ENCODE data around the gene SLC22A13.
"Not testable (repeated sequence)": the region's sequence is repeated elsewhere in the genome, so short reads cannot be mapped to it uniquely, and the experiment has no call there.

The SLC22A13 gene

DNA sequence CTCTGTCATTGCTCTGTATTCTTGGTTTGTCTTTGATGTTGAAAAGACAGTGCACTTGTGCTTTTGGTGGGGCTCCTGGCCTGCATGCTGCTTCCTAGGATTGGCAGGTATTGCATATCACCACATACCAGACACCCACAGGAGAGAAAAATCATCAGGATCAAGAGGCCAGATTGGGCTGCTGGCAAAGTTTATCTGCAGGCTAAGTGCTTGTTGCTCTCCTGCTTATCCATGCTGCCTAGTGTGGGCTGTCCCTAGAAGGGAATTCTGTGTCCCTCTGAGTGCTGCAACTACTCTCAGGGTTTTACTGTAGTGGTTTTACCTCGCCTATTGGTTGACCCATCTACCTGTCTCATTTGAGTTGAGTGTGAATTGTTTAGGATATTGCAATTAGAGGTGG is 833 bp upstream of the SLC22A13 start:
- no peak for DNase-seq

DNA sequence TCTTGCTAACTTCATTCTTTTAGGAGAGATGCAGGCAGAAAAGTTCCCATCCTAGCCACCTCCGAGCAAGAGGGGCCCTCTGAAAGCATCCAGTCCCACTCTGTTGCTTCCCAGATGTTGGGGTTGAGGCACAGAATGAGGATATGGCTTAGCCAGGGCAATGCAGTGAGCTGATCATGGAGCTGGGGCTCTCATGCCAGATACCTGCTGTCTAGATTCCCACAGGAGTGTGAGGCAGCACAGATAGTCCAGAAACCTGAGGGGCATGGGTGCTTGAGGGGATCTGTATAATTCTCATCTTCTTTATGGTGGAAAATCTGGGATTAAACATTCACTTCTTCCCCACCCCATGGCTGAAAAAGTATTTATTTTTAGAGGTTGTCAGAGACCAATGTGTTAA is 1.2 kb downstream of the SLC22A13 start:
- no peak for DNase-seq

DNA sequence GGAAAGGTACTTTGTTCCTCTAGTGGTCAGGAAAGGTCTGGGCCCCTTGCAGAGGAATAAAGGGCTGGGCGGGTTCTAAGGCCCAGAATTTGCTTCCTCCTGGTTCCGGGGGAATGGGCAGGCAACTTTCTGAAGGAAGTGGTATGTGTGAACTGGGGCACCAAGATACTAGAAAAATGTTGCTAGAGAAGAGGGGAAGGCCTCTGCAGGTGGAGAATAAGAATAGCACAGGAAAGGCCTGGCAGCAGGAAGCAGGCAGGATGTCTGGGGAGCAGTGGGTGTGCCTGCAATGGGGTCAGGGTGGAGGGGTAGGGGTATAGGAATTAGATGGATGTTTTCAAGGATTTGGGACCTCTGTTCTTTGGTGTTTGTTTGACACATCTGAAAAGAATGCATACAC is 2.0 kb downstream of the SLC22A13 start:
- DNase-seq: no peak

DNA sequence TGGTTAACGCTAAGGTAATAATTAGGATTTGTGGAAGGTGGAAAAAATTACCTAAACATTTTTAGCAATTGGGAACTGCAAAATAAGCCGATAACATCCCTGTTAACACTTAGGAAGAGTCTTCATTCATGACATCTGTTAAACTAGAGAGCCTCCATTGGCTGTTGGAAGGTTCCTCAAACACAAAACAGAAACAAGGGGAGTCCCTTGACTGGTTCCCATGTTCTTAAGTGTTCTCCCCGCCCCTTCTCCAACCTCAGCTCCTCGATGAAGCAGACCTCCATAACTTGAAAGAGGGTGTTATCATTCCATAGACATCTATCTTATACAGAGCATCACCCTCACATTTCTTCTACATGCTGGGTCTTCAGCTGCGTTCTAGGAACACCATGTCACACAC is 2.5 kb downstream of the SLC22A13 start:
- DNase-seq: no peak

DNA sequence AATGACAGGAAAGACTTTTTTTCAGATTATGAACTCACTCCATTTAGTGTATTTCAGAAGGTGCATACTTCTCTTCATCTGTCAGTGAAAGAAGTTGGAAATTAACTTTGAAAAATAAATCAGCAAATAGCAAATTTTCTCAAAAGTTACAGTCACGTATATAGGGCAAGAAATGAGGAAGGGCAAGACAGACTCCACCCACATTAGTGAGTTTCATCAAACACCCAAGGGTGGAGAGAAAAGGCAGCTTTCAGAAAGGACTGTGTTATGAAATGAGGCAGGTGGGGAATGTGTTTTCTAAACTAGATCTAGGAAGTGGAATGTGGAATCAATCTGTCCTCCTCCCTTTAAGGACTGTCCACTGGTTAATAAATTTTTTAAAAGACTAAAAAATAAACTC is 2.9 kb downstream of the SLC22A13 start:
- no peak for DNase-seq

DNA sequence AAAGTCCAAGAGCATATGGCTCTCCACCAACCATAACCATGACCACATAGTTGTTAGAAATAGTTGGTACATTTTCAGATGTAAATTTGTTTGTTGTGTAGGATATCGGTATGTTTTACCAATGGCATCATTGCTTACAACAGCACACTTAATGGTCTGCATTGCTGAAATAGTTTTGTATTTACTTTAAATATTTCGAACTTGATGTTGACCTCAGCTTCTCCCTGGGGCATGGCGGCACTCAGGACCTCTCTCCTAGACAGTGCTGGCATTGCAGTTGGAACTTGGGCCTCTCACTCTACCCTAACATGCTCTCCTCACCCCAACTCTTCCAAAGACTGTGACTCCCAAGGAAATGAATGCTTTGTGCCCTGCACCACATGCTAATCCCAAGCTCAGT is 5.0 kb downstream of the SLC22A13 start:
- no peak for DNase-seq

DNA sequence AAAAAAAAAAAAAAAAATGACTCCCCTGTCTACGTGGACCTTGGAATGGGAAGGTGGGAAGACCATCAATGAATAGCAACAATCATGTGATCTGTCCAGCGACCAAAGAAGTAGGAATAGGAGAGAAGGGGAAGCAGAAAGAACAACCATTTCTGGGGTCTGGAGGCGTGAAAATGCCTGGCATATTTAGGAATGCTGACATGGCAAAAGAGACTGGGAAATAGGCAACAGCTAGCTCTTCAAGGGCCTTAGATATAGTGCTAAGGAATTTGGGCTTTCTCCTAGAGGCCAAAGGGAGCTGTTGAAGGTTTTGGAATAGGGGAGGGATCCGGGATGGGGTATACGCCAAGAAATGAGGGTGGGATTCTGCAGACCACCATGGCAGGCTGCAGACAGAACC is 5.9 kb downstream of the SLC22A13 start:
- no peak for DNase-seq

DNA sequence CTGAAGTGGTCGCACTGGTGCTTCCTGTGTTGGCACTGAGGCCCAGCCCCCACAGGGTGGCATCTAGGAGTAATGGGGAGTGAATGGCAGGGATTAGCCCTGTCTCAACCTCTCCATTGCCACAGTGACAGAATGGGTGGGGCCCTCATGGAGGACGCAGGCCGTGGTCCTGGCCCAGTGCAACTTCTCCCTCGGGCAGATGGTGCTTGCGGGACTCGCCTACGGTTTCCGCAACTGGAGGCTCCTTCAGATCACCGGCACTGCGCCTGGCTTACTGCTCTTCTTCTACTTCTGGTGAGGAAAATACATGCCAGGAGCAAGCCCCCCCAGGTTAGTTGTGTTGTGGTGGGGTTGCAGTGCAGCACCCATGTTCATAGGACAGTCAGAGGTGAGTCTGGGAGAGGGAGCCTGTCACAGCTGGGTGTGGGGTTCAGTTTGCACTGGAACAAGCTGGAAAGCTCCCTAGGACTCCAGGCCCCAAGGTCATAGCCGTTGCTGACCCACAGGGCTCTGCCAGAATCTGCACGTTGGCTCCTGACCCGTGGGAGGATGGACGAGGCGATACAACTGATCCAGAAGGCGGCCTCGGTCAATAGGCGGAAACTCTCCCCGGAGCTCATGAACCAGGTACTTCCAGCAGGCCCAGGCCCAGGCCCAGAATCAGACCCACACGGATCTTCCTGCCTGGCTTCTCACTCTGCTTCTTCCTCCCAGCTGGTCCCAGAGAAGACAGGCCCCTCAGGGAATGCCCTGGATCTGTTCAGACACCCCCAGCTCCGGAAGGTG is 9.4 kb downstream of the SLC22A13 start:
- DNase-seq: no peak

DNA sequence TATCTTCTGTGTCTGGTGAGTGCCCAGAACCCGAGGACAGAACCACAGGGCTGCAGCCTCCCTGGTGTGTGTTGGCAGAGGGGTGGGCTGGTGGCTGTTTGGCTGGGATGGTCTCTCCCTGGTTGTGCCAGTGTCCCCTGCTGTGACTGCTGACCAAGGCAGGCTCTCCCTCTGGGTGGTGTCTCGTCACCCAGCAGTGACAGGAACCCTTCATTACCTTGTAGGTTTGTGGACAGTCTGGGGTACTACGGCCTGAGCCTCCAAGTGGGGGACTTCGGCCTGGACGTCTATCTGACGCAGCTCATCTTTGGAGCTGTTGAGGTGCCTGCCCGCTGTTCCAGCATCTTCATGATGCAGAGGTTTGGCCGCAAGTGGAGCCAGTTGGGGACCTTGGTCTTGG is 10.0 kb downstream of the SLC22A13 start:
- no peak for DNase-seq

DNA sequence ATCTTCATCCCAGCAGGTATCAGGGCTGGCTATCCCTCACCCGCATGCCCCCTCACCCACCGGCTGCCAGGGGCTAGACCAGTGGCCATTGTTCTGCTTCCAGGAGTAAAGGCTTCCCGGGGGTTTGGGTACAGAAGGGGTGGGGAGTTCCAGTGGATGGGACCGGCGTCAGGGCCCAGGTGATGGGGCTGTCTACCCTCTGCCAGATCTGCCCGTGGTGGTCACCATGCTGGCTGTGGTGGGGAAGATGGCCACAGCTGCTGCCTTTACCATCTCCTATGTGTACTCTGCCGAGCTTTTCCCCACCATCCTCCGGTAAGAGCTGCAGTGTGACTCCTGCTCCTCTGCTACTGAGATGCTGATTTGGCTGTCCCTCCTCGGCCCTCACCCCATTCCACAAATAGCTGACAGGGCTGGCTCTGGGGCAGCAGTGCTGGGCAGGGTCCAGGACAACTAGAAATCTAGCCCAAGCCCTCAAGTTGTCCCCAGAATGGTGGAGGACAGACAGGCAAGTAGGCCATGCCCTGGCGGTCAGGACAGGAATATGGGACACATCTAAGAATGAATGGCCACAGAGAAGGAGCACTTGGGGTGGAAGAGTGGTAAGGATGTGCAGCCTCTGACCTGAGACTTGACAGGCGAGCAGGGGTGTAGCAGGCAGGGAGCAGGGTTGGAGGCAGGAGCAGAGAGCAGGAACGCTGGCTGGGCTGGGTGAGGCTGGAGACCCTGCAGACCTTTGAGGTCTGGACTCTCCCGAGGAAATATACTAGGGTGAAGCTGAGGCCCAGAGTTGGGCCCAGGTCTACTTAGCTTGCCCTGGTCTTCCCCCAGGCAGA is 10.7 kb downstream of the SLC22A13 start:
- no peak for DNase-seq

DNA sequence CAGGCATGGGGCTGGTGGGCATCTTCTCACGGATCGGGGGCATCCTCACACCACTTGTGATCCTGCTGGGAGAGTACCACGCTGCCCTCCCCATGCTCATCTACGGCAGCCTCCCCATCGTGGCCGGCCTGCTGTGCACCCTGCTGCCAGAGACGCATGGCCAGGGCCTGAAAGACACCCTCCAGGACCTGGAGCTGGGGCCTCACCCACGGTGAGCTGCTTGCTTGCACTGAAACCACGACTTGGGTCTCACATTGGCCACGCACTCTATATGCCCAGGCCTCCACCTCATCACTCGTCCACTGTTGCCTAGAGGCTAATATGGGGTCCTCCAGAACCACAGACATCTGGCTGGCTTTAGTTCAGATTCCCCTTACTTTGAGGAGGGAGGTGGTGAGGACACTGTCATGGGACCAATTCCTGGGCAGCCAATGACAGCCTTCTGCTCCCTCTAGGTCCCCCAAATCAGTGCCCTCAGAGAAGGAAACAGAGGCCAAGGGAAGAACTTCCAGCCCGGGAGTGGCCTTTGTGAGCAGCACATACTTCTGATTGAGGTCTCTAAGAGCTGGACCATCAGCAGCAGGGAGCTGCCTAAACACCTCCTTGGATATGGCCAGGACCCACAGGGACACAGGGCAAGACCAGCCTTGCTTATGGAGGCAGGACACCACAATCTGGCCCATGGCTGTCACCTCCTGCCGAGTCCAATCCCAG is 11.5 kb downstream of the SLC22A13 start:
- DNase-seq: no peak

DNA sequence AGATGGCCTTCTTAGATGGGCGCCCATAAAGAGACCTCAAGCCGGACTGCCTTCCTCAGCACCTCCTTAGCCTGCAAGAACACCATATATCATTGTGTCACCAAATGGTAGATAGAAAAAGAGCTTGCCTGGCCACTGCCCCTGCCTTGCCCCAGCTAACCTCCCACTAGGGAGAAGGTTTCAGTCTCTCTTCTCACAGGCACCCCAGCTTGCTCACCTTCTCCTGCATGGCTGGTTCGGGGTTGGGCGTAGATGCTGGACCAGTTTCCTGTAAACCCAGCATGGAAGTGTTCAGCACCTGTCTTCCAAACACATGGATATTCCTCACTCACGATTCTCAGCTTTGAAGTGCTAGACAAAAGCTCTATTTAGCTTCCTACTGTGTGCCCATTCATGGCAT is 13.2 kb downstream of the SLC22A13 start:
- DNase-seq: no peak

DNA sequence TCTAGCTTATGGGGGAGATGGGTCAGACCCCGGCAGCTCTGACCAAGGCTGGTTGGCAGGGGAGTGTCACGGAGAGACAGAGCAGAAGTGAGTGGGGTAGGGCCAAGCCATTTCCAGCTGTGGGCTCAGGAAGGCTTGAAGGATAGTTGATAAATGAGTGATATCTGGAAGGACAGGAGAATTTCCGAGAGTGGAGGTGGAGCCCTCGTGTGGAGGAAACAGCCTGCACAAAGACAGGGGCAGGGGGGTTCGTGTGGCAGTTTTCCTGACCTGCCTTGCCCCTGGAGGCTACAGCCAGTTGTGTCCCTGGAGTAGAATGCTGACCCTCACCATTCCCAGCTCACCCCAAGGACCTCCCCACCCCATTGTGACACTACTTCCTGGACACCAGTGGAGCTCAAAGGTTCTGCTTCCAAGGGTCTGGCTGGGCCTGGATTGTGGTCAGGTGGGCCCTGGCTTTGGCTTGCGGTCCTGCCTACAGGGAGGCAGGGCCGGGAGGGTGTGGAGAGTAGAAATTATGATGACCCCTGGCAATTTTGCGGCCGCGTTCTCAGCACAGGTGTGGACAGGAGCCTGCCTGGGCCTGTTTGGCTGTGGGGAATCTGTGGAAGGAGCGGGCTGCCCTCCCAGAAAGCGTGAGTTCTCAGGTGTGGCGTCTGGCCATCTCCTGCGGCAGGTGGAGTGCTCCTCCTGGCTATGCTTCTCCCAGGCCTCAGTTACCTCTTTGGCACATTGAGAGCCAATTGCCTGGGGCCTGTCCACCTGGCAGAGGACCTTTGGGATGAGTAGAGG is 16.5 kb downstream of the SLC22A13 start, which contains the start of gene SLC22A14:
Gene SLC22A14, plus strand, starts transcription at position 400 of the 792 bp plus-strand sequence. CDS start 23,733 bp downstream, outside the sequence.
- DNase-seq: no peak

DNA sequence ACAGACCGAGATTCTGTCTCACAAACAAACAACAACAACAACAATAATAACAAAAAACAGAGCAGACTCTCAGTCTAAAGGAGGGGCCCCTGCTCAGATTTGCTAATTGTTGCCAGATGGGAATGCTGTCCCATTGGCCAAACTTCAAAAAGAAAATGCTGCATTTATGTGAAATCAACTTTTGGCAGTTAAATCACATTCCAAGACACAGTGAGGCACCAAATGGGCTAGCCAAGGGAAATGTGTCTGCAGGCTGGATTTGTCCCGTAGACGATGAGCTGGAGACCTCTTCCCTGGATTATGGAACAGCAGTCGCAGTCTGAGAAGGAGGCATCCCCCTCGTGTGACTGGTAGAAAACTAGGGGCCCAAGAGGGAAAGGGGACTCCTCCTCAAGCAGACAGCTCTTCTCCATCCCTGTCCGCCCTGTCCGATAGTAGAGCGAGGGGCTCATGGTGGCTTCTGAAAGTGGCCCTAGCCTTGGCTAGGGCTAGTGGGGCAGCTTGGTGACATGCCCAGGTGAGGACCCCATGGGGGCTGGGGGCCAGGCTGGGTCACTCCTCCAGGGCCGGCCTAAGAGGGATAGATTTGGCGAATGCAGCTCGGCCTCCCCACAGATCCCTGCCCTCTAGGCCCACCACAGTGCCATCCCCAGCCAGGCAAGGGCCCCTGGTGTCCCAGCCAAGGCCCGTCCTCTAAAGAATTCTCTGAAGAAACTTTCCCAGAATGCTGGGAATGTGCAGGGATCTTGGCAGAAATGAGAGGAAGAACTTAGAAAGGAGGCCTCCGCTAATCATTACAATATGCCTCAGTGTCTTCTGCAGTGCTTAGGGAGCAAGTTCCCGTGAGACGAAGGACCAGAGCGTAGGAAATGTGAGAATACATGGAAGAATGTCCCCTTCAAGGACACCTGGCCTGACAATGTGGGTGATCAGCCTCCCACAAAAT is 18.5 kb downstream of the SLC22A13 start:
- no peak for DNase-seq

DNA sequence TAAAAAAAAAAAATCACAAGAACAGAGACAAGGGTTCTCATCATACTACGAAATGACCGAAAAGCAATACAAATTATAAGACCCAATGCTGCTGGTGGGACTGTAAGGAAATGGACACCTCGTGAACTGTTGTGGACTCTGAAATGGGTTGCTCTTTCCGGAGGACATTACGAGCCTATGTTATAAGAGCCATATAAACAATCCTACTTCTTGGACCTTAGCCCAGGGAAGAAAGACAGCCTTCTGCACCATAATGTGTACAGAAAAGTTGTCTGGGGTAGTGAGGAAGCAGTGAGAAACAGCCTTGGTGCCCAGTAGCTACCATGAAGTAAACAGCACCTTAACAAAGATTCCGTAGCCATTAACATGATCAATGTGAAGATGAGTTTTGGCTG is 19.1 kb downstream of the SLC22A13 start:
- no peak for DNase-seq

DNA sequence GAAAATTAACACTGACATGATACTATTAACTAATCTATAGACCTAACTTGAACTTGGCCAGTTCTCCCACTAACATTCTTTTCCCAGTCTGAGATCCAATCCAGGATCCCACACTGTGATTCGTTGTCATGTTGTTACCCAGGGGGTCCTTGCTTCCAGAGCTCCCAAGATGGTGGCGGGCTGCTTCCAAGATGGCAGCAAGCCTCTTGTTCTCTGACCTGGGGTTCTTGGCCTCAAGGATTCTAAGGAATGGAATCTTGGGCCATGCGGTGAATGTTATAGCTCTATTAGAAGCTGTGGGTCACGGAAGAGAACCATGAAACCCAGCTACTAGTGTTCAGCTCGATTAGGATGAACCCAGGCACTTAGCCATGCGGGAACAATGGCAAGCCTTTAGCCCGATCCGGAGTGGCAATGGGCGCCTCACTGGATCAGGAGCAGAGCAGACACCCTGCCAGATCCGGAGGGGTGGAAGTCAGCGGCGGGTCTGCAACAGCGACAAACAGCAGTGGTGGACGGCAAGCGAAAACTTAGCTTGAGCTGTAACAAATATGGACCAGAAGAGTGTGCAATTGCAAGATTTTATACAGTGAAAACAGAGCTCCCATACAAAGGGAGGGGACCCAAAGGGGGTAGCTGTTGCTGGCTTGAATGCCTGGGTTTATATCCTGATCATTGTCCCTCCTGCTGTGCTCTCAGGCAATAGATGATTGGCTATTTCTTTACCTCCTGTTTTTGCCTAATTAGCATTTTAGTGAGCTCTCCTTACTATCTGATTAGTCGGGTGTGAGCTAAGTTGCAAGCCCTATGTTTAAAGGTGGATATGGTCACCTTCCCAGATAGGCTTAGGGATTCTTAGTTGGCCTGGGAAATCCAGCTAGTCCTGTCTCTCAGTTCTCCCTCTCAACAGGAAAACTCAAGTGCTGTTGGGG is 23.9 kb downstream of the SLC22A13 start:
- not testable (repeated sequence) for DNase-seq

DNA sequence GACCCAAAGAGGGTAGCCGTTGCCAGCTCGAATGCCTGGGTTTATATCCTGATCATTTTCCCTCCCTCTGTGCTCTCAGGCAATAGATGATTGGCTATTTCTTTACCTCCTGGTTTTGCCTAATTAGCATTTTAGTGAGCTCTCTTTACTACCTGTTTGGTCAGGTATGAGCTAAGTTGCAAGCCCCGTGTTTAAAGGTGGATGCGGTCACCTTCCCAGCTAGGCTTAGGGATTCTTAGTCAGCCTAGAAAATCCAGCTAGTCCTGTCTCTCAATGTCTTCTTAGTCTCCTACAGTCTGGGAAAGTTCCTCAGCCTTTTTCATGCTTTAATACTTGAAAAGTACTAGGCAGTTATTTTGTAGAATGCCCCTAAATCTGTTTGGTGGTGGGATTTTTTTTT is 31.4 kb downstream of the SLC22A13 start:
- not testable (repeated sequence) for DNase-seq

DNA sequence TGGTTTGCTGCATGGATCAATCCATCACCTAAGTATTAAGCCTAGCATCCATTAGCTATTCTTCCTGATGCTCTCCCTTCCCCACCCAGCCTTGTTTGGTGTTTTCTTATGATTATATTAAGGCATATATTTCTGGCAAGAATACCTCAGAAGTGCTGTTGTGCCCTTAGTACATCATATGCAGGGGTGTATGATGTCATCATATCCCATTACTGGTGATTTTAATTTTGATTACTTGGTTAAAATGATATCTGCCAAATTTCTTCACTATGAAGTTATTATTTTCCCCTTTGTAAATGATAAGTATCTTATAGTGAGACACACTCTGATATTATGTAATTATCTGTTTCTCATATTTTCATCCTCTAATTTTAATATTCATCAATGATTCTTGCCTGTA is 31.9 kb downstream of the SLC22A13 start:
- DNase-seq: no peak

DNA sequence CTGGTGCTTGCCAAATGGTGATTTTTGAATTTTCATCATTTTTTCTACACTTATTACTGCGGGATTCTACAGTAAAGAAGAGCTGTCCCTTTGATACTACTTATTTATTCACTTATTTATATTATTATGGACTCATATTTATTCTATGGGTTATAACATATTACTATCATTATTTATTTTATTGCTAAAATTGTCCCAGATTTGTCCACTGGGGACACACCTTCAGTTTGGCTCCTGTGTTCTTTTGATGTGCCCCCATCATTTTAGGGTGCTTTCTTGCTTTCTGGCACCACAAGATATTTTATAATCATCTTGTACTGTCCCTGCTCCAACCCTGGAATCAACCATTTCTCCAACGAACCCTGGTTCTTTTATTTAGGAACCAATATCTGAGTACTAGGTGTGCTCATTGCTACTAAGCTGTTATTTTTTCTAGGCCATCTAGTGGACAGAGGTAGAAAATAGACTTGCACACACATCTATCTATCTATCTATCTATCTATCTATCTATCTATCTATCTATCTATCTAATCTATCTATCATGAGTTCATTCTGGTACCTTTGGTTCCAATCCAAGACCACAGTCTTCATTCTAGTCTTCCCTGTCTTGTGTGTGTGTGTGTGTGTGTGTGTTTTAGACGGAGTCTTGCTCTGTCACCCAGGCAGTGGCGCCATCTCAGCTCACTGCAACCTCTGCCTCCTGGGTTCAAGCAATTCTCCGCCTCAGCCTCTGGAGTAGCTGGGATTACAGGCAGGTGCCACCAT is 32.5 kb downstream of the SLC22A13 start:
- DNase-seq: no peak

DNA sequence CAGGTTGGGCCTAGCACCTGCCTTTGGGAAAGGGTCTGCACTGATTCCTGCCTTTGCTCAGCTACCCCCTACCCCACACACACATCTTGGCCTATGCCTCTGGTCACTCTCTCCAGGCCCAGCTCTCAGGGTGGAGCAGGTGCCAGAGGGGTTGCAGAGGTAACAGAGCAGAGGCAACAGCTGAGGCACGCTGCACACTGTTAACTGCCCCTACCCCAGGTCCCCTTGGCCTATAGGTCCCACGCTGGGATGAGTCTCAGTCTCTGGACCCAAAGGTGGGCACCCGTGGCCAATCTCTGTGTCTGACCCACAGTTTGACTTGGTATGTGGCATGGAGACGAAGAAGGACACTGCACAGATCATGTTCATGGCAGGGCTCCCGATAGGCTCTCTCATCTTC is 41.3 kb downstream of the SLC22A13 start:
- no peak for DNase-seq

All from DMS79 treated with DMSO at 0.1 percent for 48 hours (cell line).